Retinal pigment epithelial cell (primary cell): ENCODE measurements around the gene ZBTB3.

Experiments used
- DNase-seq: peaks from one replicate; pipeline ENCODE4 v3.0.0-alpha.2; 2010; ENCODE audit warnings: low read depth
- H3K4me3 ChIP-seq: 2 replicates; pipeline ENCODE4 v1.5.1; 2011; ENCODE audit warnings: mild to moderate bottlenecking, low read length, control low read depth, moderate library complexity
- TF ChIP-seq, protein P1 (sequence below): conservative IDR thresholded peaks from 2 replicates; pipeline ENCODE4 v1.5.1; 2011; ENCODE audit warnings: low read depth, low read length, control low read depth, inconsistent platforms

ZBTB3 gene

GRCh38 chr11:62725646-62726045 is 28.3 kb downstream of the ZBTB3 start:
- H3K4me3 ChIP-seq, result peak overlapping the region; percentile 84
- TF ChIP-seq, protein P1, sequence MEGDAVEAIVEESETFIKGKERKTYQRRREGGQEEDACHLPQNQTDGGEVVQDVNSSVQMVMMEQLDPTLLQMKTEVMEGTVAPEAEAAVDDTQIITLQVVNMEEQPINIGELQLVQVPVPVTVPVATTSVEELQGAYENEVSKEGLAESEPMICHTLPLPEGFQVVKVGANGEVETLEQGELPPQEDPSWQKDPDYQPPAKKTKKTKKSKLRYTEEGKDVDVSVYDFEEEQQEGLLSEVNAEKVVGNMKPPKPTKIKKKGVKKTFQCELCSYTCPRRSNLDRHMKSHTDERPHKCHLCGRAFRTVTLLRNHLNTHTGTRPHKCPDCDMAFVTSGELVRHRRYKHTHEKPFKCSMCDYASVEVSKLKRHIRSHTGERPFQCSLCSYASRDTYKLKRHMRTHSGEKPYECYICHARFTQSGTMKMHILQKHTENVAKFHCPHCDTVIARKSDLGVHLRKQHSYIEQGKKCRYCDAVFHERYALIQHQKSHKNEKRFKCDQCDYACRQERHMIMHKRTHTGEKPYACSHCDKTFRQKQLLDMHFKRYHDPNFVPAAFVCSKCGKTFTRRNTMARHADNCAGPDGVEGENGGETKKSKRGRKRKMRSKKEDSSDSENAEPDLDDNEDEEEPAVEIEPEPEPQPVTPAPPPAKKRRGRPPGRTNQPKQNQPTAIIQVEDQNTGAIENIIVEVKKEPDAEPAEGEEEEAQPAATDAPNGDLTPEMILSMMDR, result no peak
- DNase-seq, result no peak

GRCh38 chr11:62724171-62724570 is 29.8 kb downstream of the ZBTB3 start:
- TF ChIP-seq, protein P1, result no peak
- DNase-seq, result no peak
- H3K4me3 ChIP-seq, result peak overlapping the region; percentile 84

DNA sequence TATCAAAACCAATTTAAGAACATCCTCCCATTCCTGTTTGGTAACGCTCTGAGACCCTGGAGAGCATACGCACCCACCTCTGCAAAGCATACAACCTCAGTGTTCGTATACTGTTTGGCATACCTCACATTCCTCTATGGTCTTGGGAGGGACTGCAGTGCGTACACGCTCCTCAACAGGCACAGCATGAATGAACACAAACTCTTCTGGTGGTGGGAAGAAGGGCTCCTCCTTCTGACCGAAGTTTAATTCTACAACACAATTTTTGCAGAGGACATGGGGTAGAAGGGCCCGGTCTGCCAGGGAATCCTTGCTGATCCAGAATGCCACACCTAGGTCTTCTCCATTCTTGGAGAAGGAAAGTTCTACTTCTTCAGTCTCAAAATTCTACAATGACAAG is 32.0 kb downstream of the ZBTB3 start:
- TF ChIP-seq, protein P1, result peak; percentile 43
- no peak for DNase-seq
- no peak overlapping the region for H3K4me3 ChIP-seq

DNA sequence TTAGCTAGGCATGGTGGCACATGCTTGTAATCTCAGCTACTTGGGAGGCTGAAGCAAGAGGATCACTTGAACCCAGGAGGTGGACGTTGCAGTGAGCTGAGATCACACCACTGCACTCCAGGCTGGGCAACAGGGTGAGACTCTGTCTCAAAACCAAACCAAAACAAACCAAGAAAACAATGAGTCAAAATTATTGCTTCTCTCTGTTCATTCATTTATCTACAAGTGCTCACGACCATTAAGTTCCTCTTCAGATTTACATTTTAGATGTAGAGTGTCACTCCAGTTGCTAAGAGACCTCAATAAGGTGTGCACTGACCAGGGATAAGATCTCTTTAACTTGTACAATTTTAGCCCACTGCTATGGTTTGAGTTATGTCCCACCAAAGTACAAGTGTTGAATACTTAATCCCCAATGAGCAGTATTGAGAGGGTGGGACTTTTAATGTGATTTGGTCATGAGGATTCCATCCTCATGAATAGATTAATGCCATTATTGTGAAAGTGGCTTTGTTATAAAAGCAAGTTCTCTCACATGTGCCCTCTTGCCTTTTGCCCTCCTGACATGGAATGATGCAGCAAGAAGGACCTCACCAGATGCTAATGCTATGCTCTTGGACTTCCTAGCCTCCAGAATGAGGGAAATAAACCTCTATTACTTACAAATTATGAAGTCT is 34.5 kb downstream of the ZBTB3 start:
- TF ChIP-seq, protein P1, result no peak
- no peak for DNase-seq
- no peak overlapping the region for H3K4me3 ChIP-seq

DNA sequence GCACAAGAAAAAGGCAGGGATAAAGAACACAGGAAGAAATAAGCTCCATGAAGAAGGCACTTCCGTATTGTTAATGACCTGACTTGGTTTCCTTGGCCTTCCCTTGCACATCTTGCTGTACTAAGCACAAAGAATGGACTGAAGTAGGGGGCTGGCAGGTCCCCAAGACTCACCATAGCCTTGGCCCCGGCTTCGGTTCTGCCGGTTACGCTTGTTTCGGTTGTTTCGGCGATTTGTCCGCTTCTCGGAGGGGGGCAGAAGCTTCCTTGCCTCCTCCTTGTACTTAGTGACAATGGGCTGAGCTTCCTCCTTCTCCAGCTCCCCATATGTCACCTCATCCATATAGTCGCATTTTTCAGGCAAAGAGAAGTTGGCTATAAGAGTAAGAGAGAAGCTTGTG is 37.1 kb downstream of the ZBTB3 start:
- H3K4me3 ChIP-seq, result no peak overlapping the region
- DNase-seq, result no peak
- TF ChIP-seq, protein P1, result no peak

- no peak for DNase-seq
- TF ChIP-seq, protein P1, result no peak
- H3K4me3 ChIP-seq, result no peak overlapping the region
Measured at GRCh38 chr11:62716206-62716605, 37.8 kb downstream of the ZBTB3 start.
